GM06990 (cell line): ENCODE measurements around the gene ACOX3.

Experiments
- DNase-seq: peaks from one replicate; pipeline ENCODE4 v3.0.0-alpha.2; 2011; ENCODE audit not compliant: insufficient read length; ENCODE audit errors: extremely low read depth
- H3K27me3 ChIP-seq: replicated peaks from 2 replicates; pipeline ENCODE4 v1.6.0; 2011; ENCODE audit warnings: low read length; ENCODE audit not compliant: control insufficient read depth, insufficient read depth
- H3K36me3 ChIP-seq: 2 replicates; pipeline ENCODE4 v1.5.1; 2011; ENCODE audit warnings: low read length; ENCODE audit not compliant: control insufficient read depth, insufficient read depth
- H3K4me3 ChIP-seq: replicated peaks from 2 replicates; pipeline ENCODE4 v1.5.1; 2011; ENCODE audit warnings: low read depth, mild to moderate bottlenecking, control low read depth, low read length
- TF ChIP-seq, protein P1 (sequence below): IDR thresholded peaks from 2 replicates; pipeline ENCODE4 v1.5.1; 2011; ENCODE audit warnings: low read length, control low read depth, mild to moderate bottlenecking, inconsistent platforms; ENCODE audit not compliant: insufficient read depth, poor library complexity, severe bottlenecking

ACOX3 gene

DNA sequence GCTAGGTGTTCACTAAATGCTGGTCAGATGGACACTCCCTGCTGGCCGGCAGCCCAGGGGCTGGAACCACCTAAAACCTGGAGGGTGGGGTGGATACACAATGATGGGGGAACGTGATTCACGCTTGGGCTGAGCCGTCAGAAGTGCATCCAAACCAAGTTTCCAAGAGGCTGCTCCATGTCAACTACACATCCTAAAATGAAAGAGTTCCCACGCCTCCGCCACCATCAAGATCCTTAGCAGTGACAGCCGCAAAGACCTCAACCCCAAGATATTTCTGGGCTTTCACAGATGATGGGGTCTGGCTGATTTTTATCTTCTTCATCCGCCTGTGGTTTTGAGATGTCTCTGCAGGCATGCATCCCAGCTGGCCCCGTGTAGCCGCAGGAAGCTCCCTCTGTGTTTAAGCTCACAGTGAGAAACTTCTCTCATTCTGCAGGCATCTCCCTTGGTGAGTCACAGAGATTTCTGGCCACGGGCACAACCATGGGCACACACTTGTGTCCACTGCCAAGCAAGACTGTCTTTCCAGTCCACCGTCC is 86.5 kb downstream of the ACOX3 start:
- no peaks in the 10 kb centered on the region for H3K27me3 ChIP-seq

DNA sequence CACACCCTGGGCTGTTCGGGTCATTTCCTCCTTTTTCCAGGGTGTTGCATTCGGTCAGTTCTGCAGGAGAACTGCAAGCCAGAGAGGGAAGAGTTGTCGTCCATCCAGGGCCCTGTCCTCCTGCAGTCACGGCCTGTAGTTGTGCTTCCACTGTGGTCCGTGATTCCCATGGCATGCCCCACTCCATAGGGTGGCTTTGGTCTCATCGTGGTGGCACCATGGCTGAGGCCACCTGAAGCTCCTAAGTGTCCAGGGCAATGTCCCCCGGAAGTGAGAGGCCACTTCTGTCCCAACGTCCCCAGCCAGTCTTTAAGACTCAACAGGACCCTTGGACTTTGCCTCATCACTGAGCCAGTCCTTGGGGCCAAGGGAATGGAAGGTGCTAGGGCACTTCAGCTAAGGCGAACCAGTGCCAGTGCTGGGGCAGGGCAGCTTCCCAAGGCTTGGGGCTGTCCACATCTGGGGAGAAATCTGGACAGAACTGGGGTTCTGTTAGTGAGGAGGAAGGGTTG is 87.3 kb downstream of the ACOX3 start:
- H3K36me3 ChIP-seq = no peaks in the 10 kb centered on the region
- no peak overlapping the region for H3K4me3 ChIP-seq
- no peak for DNase-seq
- no peaks in the 10 kb centered on the region for H3K27me3 ChIP-seq
- TF ChIP-seq, protein P1, sequence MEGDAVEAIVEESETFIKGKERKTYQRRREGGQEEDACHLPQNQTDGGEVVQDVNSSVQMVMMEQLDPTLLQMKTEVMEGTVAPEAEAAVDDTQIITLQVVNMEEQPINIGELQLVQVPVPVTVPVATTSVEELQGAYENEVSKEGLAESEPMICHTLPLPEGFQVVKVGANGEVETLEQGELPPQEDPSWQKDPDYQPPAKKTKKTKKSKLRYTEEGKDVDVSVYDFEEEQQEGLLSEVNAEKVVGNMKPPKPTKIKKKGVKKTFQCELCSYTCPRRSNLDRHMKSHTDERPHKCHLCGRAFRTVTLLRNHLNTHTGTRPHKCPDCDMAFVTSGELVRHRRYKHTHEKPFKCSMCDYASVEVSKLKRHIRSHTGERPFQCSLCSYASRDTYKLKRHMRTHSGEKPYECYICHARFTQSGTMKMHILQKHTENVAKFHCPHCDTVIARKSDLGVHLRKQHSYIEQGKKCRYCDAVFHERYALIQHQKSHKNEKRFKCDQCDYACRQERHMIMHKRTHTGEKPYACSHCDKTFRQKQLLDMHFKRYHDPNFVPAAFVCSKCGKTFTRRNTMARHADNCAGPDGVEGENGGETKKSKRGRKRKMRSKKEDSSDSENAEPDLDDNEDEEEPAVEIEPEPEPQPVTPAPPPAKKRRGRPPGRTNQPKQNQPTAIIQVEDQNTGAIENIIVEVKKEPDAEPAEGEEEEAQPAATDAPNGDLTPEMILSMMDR = no peak

More for the DNA sequence above, 86.5 kb downstream of the ACOX3 start:
- TF ChIP-seq, protein P1 = no peak
- H3K4me3 ChIP-seq = no peak overlapping the region
- no peak for DNase-seq
- no peaks in the 10 kb centered on the region for H3K36me3 ChIP-seq

DNA sequence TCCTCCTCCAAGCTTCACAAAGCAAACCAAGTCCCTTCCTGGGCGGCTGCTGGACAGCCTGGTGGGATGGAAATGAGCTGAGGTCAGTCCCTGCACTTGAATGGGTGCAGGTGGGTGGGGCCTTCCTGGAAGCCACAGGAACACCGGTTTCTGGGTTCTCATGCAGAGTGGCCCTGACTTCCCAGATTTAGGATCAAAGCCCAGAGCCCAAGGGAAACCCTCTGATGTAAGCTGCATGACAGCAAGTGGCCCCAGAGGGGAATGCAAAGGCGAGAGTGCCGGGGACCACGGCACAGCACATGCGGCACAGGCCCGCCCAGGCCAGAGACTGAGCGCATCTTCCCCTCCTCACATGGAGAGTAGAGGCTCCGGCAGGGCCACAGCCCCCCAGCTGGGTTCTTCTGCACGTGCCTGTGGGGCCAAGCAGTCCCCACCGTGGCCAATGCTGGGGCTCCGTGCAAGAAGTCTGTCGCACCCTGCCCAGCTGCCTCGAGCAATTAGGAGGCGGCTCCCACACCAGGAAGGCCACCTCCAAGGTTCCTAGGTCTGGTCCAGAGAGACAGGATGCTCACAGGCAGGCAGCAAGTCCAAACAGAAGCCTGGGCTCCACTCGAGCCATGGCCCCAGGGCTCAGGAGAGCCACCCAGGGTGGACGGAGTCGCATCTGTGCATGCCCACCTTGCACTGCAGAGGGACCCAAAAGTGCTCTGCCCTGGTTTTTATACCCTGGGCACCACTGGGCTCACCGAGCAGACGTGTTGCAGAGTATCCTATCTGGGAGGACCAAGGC is 88.0 kb downstream of the ACOX3 start:
- no peak for DNase-seq
- Histone ChIP-seq H3K4me3 (no peak overlapping the region), H3K27me3 (no peaks in the 10 kb centered on the region), H3K36me3 (no peaks in the 10 kb centered on the region)
- TF ChIP-seq, protein P1 = no peak

DNA sequence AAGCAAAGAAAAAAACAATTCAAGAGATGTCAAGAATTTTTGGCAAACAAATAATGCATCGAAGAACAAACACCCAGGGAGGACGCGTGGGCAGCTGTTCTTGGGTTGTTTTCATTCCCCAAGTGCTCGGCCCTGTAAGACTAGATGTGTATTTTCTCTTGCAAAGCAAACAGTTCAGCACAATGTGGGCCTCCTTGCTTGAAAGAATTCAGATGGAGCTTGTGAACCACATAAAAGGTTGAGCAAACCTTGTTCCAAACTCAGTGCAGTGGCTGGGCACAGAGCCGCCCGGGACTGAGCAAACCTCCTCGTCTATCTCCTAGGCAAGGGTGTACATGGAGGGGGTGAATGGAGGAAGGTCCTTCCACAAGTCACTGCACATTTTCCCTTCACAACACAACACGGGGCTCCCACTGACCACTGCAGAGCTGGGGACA is 88.6 kb downstream of the ACOX3 start:
- no peaks in the 10 kb centered on the region for H3K27me3 ChIP-seq
- TF ChIP-seq, protein P1 = no peak
- H3K4me3 ChIP-seq = no peak overlapping the region
- H3K36me3 ChIP-seq = no peaks in the 10 kb centered on the region
- DNase-seq = no peak

DNA sequence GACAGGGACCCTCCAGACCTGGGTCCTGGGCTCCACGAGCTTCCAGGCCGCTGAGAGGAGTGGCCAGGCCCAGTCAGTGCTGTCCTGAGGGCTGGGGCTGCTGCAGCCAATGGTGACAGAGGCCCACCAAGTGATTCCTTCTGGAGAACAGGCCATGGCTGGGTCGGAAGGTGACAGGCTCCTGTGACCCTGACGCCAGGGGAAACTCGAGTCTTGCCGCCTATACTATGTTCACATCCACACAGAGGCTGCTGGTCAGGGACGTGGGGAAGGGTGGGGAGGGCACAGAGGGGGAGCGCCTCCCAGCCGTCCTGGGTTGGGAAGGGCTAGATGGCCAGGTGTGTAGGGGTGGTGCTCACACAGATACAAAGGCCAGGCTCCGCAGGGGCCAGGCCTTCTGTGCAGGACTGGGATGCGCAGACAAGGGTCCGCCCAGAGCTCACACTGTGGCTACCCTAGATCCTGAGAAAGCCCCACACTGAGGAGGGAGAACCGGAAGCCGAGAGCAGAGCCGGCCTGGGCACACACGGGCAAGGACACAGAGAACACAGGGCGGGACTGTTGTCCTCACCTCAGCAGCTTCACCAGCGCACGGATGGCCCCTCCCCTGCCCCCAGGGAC is 89.6 kb downstream of the ACOX3 start:
- Histone ChIP-seq H3K27me3 (no peaks in the 10 kb centered on the region), H3K36me3 (no peaks in the 10 kb centered on the region), H3K4me3 (no peak overlapping the region)
- no peak for DNase-seq
- TF ChIP-seq, protein P1 = no peak
